ENCODE data around the gene NOL6.

Gene NOL6

GRCh38 chr9:33437205-33437604 lies 36.5 kb downstream of the NOL6 start:
- Histone ChIP-seq H3K27ac (ENCODE audit: low read length) (no peak overlapping the region), H3K4me2 (ENCODE audit: low read depth, low read length) (no peak overlapping the region), H3K9me2 (replicated peaks; ENCODE audit: insufficient read depth, low read length) (no peaks in the 10 kb centered on the region), H3K27me3 (replicated peaks; ENCODE audit: insufficient read depth, low read length) (no peaks in the 10 kb centered on the region), H3K9me3 (replicated peaks; ENCODE audit: insufficient read depth, low read length) (no peaks in the 10 kb centered on the region), H3K36me3 (replicated peaks; ENCODE audit: insufficient read depth, low read length) (no peaks in the 10 kb centered on the region), H3F3A (ENCODE audit: insufficient read depth, low read length) (no peaks in the 10 kb centered on the region), H3K79me2 (ENCODE audit: low read length) (no peaks in the 10 kb centered on the region), H4K20me1 (ENCODE audit: insufficient read depth, low read length) (no peaks in the 10 kb centered on the region), H2AFZ (ENCODE audit: low read length) (no peak overlapping the region), H3K4me1 (ENCODE audit: low read length) (no peaks in the 10 kb centered on the region), H3K9ac (ENCODE audit: low read length) (no peak overlapping the region), H3K4me3 (ENCODE audit: low read length) (no peak overlapping the region)
- no peak for TF ChIP-seq EZH2 (optimal IDR thresholded peaks at IDR 0.05; ENCODE audit: low read depth, low read length)
- TF ChIP-seq CTCF (IDR thresholded peaks at IDR 0.05; ENCODE audit: low read length), result no peak
- TF ChIP-seq EZH2phosphoT487 (IDR thresholded peaks at IDR 0.05; ENCODE audit: low read length), result no peak
- DNase-seq, result no peak

- no peak for DNase-seq
- no peaks in the 10 kb centered on the region for H3K36me3 ChIP-seq (replicated peaks; ENCODE audit: insufficient read depth, low read length)
- no peak overlapping the region for H3K4me2 ChIP-seq (ENCODE audit: low read depth, low read length)
- H4K20me1 ChIP-seq (ENCODE audit: insufficient read depth, low read length), result no peaks in the 10 kb centered on the region
- H3K79me2 ChIP-seq (ENCODE audit: low read length), result no peaks in the 10 kb centered on the region
- no peak overlapping the region for H3K27ac ChIP-seq (ENCODE audit: low read length)
- H3F3A ChIP-seq (ENCODE audit: insufficient read depth, low read length), result no peaks in the 10 kb centered on the region
- no peaks in the 10 kb centered on the region for H3K27me3 ChIP-seq (replicated peaks; ENCODE audit: insufficient read depth, low read length)
- H3K9ac ChIP-seq (ENCODE audit: low read length), result no peak overlapping the region
- H3K9me2 ChIP-seq (replicated peaks; ENCODE audit: insufficient read depth, low read length), result no peaks in the 10 kb centered on the region
- H3K4me3 ChIP-seq (ENCODE audit: low read length), result no peak overlapping the region
- TF ChIP-seq CTCF (IDR thresholded peaks at IDR 0.05; ENCODE audit: low read length), result no peak
- TF ChIP-seq EZH2phosphoT487 (IDR thresholded peaks at IDR 0.05; ENCODE audit: low read length), result no peak
- TF ChIP-seq EZH2 (optimal IDR thresholded peaks at IDR 0.05; ENCODE audit: low read depth, low read length), result no peak
- H3K9me3 ChIP-seq (replicated peaks; ENCODE audit: insufficient read depth, low read length), result no peaks in the 10 kb centered on the region
- no peaks in the 10 kb centered on the region for H3K4me1 ChIP-seq (ENCODE audit: low read length)
- H2AFZ ChIP-seq (ENCODE audit: low read length), result no peak overlapping the region
Measured at GRCh38 chr9:33436445-33436844, 37.3 kb downstream of the NOL6 start.

- no peaks in the 10 kb centered on the region for H4K20me1 ChIP-seq (ENCODE audit: insufficient read depth, low read length)
- H3K9me2 ChIP-seq (replicated peaks; ENCODE audit: insufficient read depth, low read length), result no peaks in the 10 kb centered on the region
- no peaks in the 10 kb centered on the region for H3K27me3 ChIP-seq (replicated peaks; ENCODE audit: insufficient read depth, low read length)
- no peak overlapping the region for H3K4me2 ChIP-seq (ENCODE audit: low read depth, low read length)
- TF ChIP-seq EZH2 (optimal IDR thresholded peaks at IDR 0.05; ENCODE audit: low read depth, low read length) (no peak), EZH2phosphoT487 (IDR thresholded peaks at IDR 0.05; ENCODE audit: low read length) (no peak), CTCF (IDR thresholded peaks at IDR 0.05; ENCODE audit: low read length) (no peak)
- H3K36me3 ChIP-seq (replicated peaks; ENCODE audit: insufficient read depth, low read length), result no peaks in the 10 kb centered on the region
- H3K4me3 ChIP-seq (ENCODE audit: low read length), result no peak overlapping the region
- H2AFZ ChIP-seq (ENCODE audit: low read length), result no peak overlapping the region
- no peaks in the 10 kb centered on the region for H3K9me3 ChIP-seq (replicated peaks; ENCODE audit: insufficient read depth, low read length)
- no peak overlapping the region for H3K27ac ChIP-seq (ENCODE audit: low read length)
- H3F3A ChIP-seq (ENCODE audit: insufficient read depth, low read length), result no peaks in the 10 kb centered on the region
- no peak for DNase-seq
- H3K9ac ChIP-seq (ENCODE audit: low read length), result no peak overlapping the region
- H3K4me1 ChIP-seq (ENCODE audit: low read length), result no peaks in the 10 kb centered on the region
- H3K79me2 ChIP-seq (ENCODE audit: low read length), result no peaks in the 10 kb centered on the region
Measured at GRCh38 chr9:33435821-33436277, 37.9 kb downstream of the NOL6 start.
